GM18511 (cell line): ENCODE results near the gene LCN15.
"Not testable (repeated sequence)": the region's sequence is repeated elsewhere in the genome, so short reads cannot be mapped to it uniquely, and the experiment has no call there.

Experiments used
- ATAC-seq: cut with Tn5 transposase; IDR thresholded peaks from one replicate; pipeline ENCODE4 v1.9.1; 2021; ENCODE audit warnings: mild to moderate bottlenecking, moderate library complexity; ENCODE audit not compliant: unreplicated experiment

LCN15 gene, protein sequence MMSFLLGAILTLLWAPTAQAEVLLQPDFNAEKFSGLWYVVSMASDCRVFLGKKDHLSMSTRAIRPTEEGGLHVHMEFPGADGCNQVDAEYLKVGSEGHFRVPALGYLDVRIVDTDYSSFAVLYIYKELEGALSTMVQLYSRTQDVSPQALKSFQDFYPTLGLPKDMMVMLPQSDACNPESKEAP

DNA sequence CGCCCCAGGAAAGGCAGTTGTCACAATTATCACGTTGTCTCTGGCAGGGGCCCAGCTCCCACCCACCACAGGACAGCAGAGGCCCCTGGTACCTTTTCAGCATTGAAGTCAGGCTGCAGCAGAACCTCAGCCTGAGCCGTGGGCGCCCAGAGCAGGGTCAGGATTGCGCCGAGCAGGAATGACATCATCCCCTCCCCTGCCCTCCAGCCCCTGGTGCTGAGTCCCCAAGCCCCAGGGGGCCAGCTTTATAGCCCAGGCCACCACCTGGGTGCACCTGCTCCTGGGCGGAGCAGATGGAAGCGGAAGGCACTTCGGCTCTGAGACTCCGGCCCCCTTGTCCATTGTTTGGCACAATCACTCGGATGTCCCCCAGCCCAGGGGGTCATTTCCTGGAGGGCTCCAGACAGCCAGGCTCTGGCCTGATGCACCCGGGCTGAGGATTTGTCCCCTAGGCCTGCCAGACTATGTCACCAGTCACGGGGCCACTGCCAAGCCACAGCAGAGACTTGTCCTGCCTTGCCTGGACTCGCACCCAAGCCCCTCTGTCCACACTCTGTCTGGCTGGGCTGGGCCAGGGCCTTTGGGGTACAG is at the start of gene LCN15:
Gene LCN15, minus strand, starts transcription at position 218 of the 591 bp plus-strand sequence. Its CDS starts 30 bp downstream, at position 188.
- no peak for ATAC-seq

DNA sequence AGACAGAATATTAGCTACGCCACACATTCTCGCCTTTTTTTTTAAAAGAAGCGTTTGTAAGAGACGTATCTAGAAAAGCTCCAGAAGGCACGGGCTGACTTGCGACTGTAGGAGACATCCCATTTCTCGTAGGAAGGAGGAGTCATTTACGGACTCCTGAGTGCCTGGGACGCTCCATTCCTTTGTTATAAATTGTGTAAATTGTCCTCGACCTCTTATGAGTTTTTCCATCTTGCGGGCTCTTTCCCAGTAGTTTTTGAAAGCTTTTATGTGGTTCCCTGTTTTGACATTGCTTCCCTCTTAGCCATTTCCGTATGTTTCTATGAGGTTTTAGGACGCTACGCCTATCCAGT is 44.5 kb upstream of the LCN15 start:
- ATAC-seq = no peak

DNA sequence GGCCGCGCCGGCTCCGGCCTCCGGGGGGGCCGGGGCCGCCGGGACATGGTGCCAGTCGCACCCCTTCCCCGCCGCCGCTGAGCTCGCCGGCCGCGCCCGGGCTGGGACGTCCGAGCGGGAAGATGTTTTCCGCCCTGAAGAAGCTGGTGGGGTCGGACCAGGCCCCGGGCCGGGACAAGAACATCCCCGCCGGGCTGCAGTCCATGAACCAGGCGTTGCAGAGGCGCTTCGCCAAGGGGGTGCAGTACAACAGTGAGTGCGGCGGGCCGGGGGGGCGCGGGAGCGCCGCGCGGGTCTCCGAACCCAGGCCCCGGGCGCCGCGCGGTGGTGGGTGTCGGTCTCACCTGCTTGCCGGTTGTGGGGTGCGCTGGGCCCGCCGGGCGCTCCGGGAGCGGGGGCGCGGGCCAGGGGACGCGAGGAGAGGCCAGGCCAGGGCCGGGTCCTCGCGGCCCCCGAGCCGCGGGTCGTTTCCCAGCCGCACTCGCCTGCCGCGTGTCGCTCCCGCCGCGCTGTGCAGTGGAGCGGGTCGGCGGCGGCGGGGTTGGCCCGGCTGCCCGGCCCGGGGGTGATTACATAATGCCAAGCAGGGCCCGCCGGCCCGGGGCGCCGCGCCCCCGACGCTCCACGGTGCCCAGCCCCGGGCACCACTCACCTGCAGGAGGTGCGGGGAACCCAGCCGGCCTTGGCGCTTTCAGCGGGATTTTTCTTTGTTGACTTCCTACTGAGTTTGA is 43.9 kb upstream of the LCN15 start:
- peak; percentile 40 for ATAC-seq

DNA sequence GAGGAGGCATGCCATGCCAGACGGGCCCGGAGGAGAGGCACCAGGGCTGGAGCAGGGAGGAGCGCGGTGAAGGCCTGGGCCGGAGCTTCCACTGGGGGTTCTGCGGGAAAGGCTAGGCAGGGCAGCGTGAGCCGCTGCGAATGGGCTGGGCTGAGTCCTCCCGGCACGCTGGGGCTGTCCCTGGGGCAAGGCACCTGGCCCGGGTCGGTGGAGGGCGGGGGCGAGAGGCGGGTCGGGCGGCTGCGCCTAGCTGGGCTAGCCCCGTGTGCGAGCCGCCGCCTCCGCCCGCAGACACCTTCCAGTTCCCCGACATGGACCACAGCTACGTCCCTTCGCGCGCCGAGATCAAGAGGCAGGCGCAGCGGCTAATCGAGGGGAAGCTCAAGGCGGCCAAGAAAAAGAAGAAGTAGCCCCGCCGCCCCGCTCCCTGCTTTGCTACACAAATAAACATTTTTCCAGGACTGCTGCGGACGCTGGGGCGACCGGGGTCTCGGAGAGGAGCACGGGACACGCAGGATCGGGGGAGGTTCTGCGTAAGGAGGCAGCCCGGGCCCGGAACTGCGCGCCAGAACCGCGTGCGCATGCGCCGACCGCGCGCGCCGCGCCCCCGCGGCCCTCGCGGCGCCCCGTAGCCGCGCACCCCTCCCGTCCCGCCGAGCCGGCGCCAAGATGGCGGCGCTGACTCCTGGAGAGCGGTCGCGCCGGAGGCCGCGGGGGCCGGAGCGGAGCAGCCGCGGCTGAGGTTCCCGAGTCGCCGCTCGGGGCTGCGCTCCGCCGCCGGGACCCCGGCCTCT is 43.2 kb upstream of the LCN15 start, which contains the start of gene RABL6:
Gene RABL6, plus strand, starts transcription at position 668 of the 794 bp plus-strand sequence. CDS start 249 bp downstream, outside the sequence.
- peak; percentile 87 for ATAC-seq

DNA sequence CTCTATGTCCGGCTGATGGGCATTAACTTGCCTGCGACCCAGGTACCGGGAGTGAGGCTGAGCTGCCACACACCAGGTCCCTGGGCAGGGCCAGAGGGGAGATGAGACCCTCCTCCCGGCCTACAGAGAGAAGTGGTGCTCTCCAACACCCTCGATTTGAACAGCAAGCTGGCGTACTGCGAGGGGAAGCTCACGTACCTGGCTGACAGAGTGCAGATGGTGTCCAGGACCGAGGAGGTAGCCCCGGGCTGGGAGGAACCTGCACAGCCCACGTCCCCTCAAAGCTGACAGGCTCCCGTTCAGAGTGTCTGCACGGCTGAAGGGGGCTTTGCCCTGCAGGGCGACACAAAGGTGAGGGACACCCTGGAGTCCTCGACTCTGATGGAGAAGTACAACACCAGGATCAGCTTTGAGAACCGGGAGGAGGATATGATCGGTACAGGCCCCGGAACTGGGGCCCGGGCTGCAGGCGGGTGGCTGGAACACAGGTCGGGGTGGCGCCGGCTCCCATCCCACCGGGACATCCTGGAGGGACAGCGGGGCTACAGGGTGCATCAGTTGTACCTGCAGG is 42.4 kb upstream of the LCN15 start:
- ATAC-seq = no peak

DNA sequence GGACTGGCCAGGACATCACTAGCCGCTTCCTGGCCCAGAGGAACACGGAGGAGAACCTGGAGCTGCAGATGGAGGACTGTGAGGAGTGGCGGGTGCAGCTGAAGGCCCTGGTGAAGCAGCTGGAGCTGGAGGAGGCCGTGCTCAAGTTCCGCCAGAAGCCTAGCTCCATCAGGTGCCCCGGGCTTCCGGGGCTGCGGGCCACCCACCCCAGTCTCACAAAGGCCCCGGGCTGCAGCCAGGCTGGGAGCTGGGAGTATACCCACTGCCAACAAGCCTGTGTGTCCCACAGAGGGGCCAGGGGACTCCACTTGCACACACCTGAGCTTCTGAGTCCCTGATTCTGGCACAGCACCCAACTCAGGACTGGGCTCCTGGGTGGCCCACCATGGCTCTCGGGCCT is 41.7 kb upstream of the LCN15 start:
- ATAC-seq = no peak

DNA sequence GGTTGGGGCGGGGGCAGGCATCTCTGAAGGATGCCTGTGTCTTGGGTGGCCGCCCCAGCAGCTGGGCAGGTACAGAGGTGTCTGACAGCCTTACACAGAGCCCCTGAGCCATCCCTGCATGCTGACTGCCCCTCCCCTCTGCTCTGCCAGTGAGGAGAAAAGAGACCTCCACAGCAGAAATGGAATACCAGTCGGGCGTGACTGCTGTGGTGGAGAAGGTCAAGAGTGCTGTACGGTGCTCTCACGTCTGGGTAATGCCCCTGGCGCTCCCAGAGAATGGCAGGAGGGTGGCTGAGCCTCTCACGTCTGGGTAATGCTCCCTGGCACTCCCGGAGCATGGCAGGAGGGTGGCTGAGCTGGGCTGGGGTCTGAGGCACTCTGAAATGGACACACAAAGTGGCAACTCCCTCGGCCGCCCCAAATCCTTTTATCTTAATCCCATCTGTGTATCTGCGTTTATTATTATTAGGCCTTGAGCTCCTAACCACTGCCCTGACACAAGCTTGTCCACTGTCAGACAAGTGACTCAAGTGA is 41.0 kb upstream of the LCN15 start:
- no peak for ATAC-seq

DNA sequence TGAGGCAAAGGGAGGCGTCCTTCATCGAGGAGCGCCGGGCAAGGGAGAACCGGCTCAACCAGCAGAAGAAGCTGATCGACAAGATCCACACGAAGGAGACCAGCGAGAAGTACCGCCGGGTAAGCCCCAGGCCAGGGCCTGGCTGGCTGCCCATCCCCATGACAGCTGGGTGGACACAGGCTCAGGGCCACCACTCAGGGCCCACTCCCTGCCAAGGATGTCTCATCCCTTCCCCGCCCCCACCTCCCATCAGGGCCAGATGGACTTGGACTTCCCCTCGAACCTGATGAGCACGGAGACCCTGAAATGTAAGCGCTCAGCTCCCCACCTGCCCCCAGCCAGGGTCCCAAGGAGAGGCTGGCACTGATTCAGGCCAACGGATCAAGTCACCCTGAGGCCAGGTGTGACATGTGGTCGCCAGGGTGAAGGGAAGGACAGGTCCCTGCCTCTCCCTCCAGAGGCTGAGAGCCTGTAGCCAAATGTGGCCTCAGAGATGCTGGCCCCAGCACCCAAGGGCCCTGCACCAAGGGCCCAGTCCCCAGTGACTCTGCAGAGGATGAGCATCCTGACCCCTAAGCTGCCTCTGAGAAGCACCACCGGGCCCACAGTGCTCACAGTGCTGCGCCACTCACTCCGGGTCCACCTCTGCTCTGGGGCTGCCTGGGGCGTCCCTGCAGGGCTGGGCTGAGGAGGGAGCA is 40.3 kb upstream of the LCN15 start:
- no peak for ATAC-seq

DNA sequence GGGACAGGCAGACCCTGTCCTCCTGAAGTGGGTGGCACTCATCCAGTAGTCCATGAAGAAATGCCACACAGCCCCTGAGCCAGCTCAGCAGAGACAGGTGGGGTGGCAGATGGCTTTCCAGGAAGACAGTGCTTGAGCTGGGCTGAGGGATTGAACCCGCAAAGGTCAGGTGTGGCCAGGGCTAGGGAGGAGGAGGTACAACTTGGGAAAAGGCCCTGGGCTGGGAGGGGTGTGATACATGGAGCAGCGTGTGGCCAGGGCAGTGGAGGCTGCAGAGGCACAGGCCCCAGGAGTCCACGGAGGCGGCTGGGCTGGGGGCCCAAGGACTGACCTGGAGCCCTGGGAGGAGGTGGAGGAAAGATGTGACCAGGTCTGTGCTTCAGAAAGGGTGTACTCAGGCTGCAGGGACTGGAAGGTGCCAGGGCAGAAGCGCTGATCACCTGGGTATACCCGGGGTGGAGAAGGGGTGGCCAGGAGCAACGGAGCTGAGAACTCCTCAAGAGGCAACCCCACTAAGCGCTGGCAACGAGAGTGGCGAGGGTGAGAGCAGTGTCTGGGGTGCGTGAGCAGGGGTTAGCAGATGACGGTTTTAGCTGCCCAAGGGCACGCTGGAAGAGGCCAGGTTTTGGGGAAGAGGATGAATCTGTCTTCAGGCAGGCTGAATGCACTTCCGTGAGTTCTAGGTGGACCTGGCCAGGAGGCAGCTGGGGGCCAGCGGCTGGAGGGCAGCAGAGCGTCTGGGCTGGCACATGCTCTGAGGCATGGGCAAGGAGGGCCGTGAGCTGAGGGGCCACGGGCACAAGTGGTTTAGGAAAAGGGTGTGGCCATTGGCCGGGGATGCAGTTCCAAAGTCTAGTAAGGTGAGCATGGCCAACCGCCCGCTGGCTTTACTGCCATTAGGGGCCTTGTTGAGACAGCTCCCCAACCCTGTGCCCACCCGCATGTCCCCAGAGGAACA is 39.5 kb upstream of the LCN15 start:
- no peak for ATAC-seq

DNA sequence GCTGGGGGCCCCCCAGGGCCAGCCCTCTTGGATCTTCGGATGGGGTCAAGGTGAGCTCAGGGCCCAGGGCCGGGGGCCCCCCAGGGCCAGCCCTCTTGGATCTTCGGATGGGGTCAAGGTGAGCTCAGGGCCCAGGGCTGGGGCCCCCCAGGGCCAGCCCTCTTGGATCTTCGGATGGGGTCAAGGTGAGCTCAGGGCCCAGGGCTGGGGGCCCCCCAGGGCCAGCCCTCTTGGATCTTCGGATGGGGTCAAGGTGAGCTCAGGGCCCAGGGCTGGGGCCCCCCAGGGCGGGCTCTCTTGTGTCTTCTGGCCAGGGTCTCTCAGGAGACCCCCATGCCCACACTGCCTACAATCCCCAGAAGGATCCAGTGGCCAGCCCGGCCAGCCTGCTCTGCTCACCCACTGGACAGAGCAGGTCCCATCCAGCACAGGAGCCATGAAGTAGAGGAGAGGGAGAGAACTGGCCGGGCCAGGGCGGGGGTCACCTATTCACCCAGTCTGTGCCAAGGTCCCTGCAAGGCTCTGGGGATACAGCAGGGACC is 38.8 kb upstream of the LCN15 start:
- not testable (repeated sequence) for ATAC-seq

DNA sequence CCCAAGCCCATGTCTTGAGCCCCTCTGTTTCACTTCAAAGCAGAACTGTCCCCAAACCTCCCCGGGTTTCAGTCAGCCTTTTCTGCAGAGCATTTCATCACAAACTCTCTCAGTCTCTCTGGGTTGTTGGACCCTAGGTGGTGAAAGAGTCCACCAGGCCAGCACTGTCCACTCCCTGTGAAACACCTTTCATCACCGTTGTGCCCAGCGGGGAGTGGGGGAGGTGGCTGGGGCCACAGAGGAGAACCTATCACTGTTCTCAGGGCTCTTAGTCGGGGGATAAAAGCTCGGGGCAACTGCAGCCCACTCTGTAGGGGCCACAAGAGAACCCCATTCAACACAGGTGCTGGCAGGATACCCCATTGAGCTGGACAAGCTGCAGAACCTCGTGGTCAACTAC is 38.0 kb upstream of the LCN15 start:
- no peak for ATAC-seq

DNA sequence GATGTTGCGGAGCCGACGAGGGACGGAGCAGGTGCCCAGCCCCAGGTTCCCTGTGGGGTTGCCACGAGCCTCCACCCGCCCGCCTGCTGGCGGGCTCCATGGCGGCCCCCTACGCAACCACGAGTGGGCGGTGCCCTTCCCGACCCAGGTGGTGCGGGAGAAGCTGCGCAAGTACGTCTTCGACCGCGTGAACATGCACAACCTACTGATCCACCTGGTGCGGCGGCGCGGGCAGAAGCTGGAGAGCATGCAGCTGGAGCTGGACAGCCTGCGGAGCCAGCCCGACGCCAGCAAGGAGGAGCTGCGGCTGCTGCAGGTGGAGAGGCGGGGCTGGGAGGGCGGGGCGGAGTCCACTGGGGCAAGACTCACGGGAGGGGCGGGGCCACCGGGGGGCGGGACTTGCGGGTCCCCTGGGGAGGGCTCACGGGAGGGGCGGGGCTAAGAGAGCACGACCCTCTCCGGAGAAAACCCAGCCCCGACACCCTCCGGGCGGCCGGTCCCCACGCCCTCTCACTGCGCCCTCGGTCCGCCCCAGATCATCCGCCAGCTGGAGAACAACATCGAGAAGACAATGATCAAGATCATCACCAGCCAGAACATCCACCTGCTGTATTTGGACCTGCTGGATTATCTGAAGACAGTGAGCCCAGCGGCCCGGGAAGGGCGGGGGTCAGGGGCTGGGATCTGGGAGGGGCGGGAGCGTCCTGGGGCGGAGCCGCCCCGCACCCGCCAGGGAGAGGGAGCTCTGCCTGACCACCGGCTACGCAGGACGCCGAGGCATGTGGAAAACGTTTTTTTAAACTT is 35.7 kb upstream of the LCN15 start:
- peak; percentile 58 for ATAC-seq

DNA sequence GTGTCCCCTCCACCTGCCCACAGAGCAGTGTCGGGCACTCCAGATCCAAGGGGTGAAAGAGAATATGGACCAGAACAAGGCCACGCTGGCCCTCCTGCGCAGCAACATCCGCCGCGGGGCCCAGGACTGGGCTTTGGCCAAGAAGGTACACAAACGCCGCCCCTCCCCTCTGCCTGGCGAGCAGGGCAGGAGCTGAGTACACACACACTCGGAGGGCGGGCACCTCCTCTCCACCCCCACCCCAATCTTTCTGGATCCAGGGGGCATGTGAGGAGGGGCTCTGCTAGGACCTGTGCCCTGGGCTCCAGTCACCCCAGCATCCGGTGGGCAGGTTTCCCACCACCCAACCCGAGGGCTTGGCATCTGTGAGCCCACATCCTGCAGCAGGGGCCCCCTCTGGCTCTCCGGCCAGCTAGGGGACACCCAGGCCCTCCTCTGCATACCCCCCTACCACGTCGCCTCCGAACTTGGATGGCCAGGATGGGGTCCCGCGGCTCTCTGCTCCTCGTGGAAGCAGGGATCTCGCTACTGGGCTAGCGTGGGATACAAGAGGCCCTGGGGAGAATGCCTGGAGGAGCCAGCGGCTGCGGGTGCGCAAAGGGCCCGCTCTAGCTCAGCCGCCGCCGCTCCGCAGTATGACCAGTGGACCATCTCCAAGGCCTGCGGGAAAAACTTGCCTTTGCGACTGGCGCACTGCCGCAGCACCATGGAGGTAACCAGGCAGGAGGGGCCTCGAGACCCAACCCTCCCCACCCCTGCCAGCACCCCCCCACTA is 34.9 kb upstream of the LCN15 start:
- no peak for ATAC-seq

DNA sequence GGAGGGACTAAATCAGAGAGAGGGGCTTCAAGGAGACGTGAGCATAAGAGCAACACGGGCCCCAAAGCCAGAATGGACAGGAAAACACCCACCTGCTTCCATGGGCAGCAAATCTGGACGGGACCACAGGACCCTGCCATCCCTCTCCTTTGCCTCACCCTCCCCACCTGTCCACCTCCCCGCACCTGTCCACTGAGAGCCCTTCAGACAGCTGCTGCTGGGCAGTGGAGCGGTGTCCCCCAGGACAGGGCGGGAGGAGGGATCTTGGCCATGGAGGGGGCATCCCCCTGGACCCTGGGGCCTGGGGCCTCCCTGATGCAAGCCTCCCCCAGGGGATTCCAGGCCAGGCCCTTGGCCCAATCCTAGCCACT is 34.4 kb upstream of the LCN15 start:
- ATAC-seq = no peak

DNA sequence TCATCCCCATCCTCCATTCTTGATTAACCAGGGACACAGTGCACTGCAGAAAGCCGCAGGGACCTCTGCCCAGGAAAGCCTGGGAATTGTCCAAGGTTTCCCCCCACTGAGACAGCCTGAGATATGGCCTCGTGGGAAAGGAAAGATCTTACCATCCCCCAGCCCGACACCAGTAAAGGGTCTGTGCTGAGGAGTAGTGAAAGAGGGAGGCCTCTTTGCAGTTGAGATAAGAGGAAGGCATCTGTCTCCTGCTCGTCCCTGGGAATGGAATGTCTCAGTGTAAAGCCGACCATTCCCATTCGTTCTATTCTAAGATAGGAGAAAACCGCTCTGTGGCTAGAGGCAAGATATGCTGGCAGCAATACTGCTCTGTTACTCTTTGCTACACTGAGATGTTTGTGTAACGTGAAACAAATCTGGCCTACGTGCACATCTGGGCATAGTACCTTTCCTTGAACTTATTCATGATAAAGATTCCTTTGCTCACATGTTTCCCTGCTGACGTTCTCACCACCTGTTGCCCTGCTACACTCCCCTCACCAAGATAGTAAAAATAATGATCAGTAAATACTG is 32.5 kb upstream of the LCN15 start:
- ATAC-seq = not testable (repeated sequence)

DNA sequence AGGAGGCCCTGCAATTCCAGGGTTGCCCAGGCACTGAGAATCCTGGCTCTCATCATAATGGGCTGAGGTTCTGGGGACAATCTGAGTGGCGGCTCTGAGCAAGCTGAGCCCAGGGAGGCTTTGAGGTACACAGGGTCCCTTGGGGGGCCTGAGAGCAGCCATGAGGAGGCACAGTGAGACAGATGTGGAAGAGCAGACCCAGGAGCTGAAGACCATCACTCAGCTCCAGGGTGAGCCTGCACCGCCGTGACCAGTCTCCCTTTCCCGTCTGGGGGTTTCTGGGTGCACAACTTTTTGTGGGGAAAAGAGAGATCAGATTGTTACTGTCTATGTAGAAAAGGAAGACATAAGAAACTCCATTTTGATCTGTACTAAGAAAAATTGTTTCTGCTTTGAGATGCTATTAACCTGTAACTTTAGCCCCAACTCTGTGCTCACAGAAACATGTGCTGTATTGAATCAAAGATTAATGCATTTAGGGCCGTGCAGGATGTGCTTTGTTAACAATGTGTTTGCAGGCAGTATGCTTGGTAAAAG is 32.0 kb upstream of the LCN15 start, which contains the start of gene CCDC183:
Gene CCDC183, plus strand, starts transcription at position 101 of the 537 bp plus-strand sequence. Its CDS starts 60 bp downstream, at position 161.
- no peak for ATAC-seq

DNA sequence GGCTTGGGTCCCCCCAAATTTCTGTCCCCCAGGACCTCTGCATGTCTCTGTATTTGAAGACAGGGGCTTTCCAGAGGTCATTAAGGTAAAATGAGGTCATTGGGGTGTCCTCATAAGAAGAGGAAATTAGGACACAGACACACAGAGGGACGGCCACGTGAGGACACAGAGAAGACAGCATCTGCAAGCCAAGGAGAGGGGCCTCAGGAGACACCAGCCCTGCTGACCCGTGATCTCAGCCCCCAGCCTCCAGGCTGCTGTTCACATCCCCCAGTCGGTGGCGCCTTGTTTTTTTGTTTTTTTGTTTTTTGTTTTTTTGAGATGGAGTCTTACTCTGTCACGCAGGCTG is 30.7 kb upstream of the LCN15 start:
- ATAC-seq = no peak
